Fibroblast of skin of abdomen (primary cell): ENCODE data around the gene ATP5F1E.
A peak's percentile ranks its signal among the peaks of the same experiment; 100 is the strongest.
"Not testable (repeated sequence)": the region's sequence is repeated elsewhere in the genome, so short reads cannot be mapped to it uniquely, and the experiment has no call there.

Experiments
- DNase-seq: peaks from one replicate; pipeline ENCODE4 v3.0.0-alpha.2; 2013

ATP5F1E gene

DNA sequence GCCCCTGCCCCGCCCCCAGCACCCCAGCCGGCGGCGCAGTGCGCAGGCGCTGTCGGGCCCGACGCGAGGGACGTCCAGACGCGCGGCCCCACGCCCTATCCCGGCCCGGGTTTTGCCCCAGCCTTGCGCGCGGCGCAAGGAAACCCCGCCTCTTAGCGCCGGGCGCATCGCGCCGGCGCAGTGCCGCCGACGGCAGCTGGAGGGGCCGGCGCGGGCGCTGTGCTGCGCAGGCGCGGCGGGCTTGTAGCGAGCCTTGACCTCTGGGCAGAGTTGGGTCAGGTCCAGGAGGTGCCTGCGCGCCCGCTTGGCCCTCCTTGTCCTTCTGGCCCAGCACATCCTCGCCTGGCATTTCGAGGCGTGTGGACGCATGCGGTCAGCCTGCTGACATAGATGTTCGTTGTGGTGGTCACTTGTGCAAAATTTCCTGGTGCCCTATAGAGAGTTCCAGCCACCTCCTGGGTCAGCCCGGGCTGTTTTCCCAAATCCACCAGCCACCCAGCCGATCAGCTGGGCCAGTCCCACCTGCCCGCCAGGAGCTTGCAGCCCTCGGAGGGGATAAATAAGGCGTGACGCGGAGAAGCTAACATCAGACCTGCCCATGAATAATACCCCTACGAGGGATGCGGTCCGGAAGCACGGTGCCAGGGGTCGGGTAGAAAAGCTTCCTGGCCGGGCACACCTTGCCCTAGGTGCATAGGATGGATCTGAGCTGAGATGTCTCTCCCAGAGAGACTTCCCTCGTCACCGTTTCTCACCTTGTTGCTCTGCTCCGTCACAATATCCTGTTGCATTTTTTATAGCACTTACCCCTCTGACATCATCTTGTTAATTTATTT lies 10.9 kb upstream of the ATP5F1E start:
- DNase-seq, result peak; percentile 92

DNA sequence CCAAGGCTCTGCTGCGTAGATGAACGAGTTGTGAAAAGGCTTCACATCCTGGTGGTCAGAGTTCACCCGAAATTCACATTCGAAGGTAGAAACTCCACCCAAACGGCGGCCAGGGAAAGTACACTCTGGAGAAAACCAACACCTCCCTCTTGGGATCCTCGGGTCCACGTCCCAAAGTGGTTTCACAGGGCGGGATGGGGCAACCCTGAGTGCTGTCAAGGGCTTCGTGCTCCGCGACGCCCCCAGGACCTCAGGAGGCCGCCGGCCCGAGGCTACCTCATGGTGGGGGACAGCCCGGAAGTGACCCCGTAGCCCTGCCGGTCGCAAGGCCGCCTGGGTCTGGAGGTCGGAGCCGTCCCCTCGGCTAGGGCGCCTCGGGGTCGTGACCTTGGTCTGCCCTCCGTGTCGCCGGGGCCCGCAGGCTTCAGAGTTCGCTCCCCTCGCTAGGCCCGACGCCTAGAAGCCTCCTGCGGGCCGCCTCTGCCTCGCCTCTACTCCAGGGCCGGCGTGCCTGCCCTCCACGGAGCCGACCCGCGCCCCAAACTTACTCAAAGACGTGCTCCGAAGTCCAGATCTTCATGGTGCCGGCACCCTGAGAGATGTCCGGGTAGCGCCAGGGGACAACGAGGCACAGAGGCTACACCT lies 10.1 kb upstream of the ATP5F1E start, which contains the start of gene PRELID3B:
Gene PRELID3B, minus strand, starts transcription at position 636 of the 645 bp plus-strand sequence. Its CDS starts 56 bp downstream, at position 580.
- peak; percentile 12 for DNase-seq

- not testable (repeated sequence) for DNase-seq
These were observed 9.4 kb upstream of the ATP5F1E start for GRCh38 chr20:59041487-59041886.

- no peak for DNase-seq
These were observed 8.5 kb upstream of the ATP5F1E start for GRCh38 chr20:59040667-59041066.

DNA sequence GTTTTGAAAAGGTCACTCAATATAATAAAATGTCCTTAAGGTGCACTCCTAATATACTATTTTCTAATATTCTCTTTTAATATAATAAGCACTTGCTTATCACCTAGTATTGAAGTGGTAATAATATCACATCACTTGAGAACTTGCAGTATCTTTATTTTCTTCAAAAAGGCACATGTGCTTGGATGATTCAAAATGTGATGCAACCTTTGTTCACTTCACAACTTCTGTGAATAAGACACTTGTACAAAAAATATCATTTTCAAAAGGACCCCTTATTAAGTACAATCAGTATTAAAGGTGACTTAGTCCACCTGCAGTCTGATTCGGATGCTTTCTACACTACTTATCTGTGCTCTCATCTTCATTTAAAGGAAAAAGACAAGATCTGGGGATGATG lies 7.1 kb upstream of the ATP5F1E start:
- DNase-seq, result no peak

DNA sequence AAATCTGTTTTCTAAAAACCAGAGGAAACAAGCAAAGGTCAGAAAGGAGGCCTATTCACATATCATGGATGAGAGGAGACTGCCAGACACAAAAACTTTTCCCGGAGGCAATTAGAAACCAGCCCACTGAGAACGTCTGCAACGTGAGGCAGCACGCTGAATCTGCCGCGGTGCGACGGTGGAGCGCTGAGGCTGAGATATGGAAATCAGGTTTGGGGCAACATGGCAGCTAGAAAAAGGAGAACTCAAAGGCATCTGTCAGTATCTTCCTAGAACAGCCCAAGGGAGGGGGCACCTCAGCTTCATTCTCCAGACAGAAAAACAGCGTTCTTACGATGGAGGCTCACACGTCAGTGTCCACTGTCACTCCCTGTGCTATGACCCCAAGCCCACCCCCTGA lies 5.3 kb upstream of the ATP5F1E start:
- DNase-seq, result no peak

DNA sequence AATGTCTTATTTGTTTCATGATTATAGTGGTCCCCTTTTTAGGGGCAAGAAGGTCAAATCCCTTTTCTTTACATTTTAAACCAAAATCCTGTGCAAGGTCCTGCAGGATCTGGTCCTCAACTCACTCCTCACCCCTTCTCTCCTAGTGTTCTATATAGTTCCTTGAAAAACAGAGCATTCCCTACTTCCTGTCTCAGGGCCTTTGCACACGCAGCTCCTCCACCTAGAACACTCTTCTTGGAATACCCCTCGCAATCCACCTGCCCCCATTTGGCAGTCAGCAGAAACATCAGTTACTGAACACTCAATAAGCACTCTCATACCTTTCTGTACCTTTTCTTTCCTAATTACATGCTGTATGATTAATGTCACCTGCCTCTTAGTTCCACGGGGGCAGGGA lies 3.2 kb upstream of the ATP5F1E start:
- DNase-seq, result no peak

GRCh38 chr20:59033616-59034165 lies 1.6 kb upstream of the ATP5F1E start:
- no peak for DNase-seq

- no peak for DNase-seq
These were observed 958 bp upstream of the ATP5F1E start for GRCh38 chr20:59033093-59033492.

DNA sequence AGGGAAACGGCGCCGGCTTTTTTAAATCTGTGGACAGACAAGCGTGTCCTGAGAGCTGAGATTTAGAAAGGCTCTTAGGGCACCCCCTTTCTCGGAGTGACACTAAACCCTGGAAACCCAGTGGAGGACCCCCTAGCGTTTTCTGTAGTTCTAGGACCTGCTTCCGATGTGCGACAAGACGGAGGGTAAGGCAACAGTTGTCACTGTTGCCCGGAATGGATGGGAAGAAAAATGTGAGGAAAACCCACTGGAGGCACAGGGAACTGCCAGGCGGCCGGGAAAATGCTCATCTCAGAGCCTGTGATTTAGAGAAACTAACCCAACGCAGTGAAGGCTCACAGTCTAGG lies 551 bp upstream of the ATP5F1E start:
- peak; percentile 23 for DNase-seq

GRCh38 chr20:59031564-59032022 lies 542 bp downstream of the ATP5F1E start:
- no peak for DNase-seq

- no peak for DNase-seq
These were observed 1.1 kb downstream of the ATP5F1E start for GRCh38 chr20:59030911-59031563.

- no peak for DNase-seq
These were observed 3.3 kb downstream of the ATP5F1E start for GRCh38 chr20:59028812-59029211.

DNA sequence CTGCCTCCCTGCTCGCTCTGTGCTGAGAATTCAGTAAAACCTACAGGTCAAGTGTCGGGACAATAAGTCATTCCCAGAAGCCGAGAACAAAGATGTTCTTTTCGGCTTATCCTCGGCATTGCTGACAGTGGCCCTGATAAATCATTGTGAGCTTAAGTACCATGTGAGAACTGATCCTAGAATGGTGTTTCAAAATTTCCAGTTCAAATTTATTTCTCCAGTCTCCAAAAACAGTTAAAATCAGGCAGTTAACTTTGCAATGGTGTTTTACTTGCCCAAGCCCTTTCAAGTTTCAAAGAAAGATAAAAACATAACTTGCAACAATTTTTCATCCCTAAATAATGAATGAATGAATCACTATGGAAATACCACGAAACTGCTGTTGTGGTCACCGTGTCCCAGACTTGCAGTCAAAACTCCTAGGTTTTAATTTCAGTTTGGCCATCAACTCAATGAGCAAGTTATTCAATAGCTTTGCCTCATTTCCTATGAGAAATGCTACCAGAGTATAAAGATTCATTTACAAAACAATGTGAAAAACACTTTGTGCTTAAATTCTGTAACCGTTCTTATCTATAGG lies 4.3 kb downstream of the ATP5F1E start:
- DNase-seq, result peak; percentile 69

DNA sequence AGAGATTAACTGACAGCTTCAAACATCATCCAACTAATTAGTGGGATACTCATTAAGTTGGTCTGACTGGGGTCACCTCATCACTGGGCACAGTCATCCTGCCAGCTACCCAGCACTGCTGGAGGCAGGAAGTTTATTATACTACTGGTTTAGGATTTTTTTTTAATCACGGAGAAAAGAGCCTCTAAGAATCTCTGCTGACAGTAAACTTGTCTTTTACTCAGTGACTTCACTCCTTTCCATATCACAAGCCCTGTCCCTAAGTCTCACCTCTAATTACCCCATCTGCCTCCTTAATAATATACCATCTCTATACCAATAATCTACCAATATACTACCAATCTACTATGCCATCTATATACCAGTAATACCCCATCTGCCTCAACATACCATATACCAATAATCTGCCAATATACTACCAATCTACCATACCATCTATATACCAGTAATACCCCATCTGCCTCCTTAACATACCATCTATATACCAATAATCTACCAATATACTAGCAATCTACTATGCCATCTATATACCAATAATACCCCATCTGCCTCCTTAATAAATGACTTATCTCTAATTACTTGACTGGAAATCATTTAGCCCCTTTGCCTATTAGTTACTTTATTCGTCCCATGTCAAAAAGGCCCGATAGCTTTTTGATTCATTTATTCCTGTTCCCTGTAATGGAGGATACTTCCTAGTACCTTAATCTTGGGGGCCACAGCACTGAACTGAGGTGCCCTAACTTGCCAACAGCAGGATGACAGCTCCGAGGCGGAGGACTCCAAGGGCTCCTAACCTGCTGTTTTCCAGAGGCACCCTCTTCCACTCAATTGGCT lies 5.0 kb downstream of the ATP5F1E start:
- no peak for DNase-seq

DNA sequence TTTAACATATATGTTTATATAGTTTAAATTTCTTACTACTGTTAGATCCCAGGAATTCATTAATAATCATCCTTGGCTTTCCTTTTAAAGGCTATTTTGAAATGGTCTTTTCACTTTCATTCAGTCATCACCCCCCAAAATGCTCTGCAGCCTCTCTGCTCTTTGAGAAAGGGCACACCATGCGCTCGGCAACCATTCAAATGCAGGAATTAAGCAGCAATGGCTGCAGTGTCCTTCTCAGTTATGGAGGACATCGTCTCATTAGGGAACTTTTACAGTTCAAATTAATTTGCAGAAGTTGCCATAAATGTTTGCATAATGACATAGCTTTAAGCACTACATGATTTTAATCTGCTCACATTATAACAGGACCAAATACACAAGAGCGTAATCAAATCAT lies 6.6 kb downstream of the ATP5F1E start:
- DNase-seq, result no peak

GRCh38 chr20:59025086-59025485 lies 7.0 kb downstream of the ATP5F1E start:
- DNase-seq, result no peak

- no peak for DNase-seq
These were observed 8.0 kb downstream of the ATP5F1E start for GRCh38 chr20:59024111-59024530.

DNA sequence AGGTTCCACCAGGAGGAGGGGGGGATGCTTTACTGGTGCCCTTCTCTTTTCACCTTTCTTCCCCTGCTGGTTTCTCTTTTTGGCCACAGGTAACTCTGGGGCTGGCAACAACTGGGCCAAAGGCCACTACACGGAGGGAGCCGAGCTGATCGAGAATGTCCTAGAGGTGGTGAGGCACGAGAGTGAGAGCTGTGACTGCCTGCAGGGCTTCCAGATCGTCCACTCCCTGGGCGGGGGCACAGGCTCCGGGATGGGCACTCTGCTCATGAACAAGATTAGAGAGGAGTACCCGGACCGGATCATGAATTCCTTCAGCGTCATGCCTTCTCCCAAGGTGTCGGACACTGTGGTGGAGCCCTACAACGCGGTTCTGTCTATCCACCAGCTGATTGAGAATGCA lies 8.5 kb downstream of the ATP5F1E start:
- no peak for DNase-seq

DNA sequence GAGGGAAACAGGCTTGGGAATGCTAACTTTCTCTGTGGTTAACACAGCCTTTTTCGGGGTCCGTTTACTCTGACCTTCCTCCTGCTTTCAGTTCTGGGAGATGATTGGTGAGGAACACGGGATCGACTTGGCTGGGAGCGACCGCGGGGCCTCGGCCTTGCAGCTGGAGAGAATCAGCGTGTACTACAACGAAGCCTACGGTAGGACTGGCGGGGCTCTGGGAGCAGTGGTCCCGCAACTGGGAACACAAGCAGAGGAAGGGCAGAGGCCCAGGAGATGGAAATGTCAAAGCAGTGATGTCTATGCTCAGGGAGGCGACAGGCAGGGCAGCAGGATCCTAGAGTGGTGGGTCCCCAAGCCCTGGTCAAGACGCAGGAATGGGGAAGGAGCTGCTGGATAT lies 9.4 kb downstream of the ATP5F1E start:
- no peak for DNase-seq

DNA sequence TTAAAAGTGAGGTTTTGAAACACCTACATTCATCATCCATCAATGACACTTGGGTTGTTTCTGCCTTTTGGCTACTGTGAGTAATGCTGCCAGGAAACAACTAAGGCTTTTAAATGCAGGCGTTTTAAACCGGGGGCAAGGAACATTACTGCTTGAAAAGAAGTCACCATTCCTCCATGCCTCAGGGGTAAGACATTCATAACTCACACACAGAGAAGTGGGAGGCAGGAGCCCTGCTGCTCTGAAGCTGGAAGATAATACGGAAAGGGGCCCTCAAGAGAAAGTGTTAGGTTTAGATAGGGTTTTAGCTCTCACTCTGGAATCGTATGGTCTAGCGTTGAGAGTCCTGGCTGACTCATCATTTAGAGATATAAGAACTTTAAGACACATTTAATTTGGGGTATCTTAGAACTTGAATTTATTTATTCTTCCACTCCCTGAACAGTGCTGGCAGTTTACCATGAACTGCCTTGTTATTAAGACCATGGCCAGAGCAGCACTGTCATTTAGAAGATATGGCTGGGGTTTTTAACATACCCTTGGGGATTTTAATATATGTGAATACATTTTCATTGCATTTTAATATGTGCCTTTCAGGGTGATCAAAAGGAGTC lies 11.1 kb downstream of the ATP5F1E start:
- peak; percentile 44 for DNase-seq
